GM15510 (cell line): ENCODE results near the gene PHTF1.

Source experiments
- POLR2A ChIP-seq: IDR thresholded peaks from 3 replicates; pipeline ENCODE4 v1.6.1; 2011; ENCODE audit warnings: borderline replicate concordance; ENCODE audit not compliant: insufficient read length; ENCODE audit errors: extremely low read depth

PHTF1 gene

GRCh38 chr1:113756461-113756860, 2.8 kb downstream of the PHTF1 start:
- no peak for TF ChIP-seq POLR2A

DNA sequence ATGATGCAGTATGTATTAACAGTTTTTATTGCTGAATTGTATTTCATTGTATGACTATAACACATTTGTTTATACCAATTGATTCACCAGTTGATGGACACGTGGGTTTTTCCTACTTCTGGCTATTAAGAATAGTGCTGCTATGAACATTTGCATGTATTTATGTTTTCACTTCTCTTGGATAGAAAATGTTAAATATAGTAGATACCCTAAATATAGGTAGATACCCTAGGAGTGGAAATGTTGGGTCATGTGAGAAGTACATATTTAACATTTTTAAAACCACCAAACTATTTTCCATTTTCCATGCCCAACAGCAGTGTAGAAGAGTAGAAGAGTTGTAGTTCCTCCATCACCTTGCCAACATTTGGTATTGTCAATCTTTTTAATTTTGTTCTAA, 7.8 kb downstream of the PHTF1 start:
- no peak for TF ChIP-seq POLR2A

GRCh38 chr1:113751114-113751513, 8.2 kb downstream of the PHTF1 start:
- TF ChIP-seq POLR2A: no peak

- no peak for TF ChIP-seq POLR2A
These were observed 9.9 kb downstream of the PHTF1 start for GRCh38 chr1:113749402-113749801.

DNA sequence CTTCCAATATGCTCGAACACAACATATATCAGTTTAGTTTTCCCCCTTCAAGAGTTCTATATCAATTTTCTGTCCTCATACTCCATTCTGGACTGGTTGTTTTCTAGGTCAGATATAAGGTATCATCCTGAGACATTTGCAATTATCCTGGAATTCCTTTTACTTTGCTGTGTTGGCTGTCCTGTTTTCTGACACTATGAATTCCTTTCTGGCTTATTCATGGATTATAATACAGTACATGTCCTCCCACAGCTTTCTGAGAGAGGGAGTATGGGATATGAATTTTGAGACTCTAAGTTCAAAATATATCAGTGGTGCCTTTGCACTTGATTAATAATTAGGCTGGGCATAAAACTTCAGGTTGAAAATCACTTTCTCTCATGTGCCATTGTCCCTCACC, 11.9 kb downstream of the PHTF1 start:
- TF ChIP-seq POLR2A: no peak

DNA sequence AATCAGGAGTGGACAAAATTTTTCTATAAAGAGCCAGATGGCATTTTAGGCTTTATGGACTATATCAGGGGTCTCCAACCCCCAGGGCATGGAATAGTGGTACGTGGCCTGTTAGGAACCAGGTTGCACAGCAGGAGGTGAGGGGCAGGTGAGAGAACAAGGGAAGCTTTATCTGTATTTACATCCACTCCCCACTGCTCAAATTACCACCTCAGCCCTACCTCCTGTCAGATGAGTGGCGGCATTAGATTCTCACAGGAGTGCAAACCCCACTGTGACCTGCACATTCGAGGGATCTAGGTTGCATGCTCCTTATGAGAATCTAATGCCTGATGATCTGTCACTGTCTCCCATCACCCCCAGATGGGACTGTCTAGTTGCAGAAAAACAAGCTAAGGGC, 13.9 kb downstream of the PHTF1 start:
- TF ChIP-seq POLR2A: no peak

- no peak for TF ChIP-seq POLR2A
These were observed 15.2 kb downstream of the PHTF1 start for GRCh38 chr1:113744114-113744513.

DNA sequence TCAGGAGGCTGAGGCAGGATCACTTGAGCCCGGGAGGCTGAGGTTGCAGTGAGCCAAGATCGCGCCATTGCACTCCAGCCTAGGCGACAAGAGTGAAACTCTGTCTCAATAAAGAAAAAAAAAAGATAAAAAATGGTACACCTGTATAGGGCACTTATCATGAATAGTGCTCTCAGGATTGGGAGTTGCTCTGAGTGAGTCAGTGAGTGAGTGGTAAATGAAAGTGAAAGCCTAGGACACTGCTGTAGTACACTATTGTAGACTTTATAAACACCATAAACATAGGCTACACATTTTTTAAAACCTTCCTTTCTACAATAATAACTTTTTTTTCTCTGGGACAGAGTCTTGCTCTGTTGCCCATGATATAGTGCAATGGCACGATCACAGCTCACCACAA, 16.8 kb downstream of the PHTF1 start:
- TF ChIP-seq POLR2A: no peak

DNA sequence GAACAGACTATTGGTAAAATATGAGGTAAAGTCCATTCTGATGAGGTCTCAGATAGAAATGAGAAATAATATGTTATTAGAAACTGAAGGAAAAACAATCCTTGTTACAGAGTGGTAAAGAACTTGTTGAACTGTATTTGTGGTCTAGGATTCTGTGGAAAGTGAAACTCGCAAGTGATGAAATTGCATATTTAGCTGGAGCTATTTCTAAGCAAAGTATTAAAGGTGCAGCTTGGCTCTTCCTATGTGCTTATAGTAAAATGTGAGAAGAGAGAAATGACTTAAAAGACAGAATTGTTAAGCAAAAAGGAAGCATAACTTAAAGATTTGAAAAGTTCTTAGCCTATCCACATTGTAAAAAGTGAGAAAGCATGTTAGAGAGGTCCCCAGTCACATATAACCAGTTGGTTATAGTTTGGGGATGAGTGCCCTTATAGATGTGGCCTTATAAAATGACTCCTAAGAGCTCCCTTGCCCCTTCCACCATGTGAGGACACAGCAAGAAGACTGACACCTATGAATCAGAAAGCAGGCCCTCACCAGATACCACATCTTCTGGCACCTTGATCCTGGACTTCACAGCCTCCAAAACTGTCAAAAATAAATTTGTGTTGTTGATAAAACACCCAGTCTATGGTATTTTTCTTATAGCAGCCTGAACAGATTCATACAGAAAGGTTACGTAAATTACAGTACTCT, 24.8 kb downstream of the PHTF1 start:
- TF ChIP-seq POLR2A: no peak

- TF ChIP-seq POLR2A: no peak
These were observed 26.5 kb downstream of the PHTF1 start for GRCh38 chr1:113732802-113733201.

DNA sequence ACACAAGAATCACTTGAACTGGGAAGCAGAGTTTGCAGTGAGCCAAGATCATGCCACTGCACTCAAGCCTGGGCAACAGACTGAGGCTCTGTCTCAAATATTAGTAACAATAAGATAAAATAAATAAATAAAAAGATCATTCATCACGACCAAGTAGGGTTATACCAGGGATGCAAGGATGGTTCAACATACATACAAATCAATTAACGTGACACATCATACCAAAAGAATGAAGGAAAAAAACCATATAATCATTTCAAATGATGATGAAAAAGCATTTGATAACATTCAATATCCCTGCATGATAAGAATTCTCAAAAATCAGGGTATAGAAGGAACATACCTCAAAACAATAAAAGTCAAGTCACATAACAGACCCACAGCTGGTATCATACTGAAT, 38.3 kb downstream of the PHTF1 start:
- no peak for TF ChIP-seq POLR2A

DNA sequence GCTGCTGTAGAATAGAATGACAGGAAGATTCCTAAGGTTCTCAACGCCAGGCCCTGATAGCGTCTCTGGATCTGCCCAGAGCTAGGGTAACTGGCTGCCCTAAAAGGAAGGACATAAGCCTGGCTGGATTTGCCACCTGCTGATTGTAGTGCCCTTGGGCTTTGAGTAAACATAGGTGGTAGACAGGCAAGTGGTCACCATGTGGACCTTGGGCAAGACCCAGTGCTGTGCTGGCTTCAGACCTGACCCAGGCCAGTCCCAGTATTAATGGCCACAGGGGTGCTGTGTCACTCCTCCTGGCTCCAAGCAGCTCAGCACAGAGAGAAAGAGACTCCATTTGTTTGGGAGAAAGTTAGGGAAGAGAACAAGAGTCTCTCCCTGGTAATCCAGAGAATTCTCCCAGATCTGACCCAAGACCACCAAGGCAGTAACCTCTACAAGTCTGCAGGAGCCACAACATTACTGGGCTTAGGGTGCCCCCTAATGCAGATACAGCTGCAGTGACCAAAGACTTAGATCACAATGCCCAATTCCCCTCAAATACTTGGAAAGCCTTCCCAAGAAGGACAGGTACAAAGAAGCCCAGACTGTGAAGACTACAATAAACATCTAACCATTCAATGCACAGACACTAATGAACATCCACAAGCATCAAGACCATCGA, 44.5 kb downstream of the PHTF1 start:
- TF ChIP-seq POLR2A: no peak

GRCh38 chr1:113701429-113701828, 57.9 kb downstream of the PHTF1 start:
- TF ChIP-seq POLR2A: no peak

GRCh38 chr1:113694910-113695309, 64.4 kb downstream of the PHTF1 start:
- no peak for TF ChIP-seq POLR2A

DNA sequence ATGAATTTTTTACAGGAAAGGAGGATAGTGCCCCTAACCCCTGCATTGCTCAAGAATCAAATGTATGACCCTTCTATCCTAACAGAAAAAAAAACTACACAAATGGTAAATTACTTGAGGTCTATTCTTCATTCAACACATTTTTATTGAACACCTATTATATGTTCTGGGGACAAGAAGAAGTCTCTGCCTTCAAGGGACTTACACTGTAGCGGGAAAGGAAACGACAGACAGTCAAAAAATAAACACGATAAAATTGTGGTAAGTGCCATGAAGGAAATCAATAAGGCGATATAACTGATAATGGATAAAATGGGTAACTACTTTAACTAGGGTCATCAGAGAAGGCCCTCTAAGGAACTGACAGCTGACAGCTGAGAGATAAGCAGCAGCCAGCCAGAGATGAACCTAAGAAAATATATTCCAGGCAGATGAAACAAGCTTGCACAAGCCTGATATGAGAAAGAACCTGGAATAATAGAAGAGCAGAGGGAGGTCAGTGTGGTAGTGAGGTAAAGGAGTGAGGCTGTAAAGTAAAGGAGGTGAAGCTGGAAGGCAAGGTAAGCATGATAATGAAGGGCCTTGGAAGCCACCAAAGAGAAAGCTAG, 66.4 kb downstream of the PHTF1 start:
- no peak for TF ChIP-seq POLR2A

- TF ChIP-seq POLR2A: no peak
These were observed 66.9 kb downstream of the PHTF1 start for GRCh38 chr1:113692342-113692741.

DNA sequence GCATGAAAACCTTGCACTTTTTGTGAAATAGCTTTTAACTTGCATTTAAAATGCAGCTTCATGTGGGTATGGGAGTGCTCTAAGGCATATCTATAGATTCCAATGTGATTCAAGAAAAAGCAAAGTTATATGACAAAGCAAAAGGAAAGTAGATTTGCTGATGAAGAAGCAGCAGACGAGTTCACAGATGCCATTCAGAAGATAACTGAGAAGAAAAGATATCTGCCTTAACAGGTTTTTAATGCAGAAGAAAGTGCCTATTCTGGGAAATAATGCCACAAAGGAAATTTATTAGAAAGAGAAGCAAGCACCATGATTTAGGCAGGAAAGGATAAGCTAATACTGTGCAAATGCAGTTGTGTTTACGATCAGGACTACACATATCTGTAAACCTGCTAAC, 68.1 kb downstream of the PHTF1 start:
- TF ChIP-seq POLR2A: no peak
